Adrenal gland (tissue), 12 donors: ENCODE measurements around the gene PLCB1. TPM values are rescaled to one million over a fixed set of nuclear protein-coding genes. Genes with fewer than 3 reads are reported as not detected.

ENCODE experiments used
- DNase-seq, 7 donors: peaks; one replicate each; pipeline ENCODE4 v3.0.0-alpha.2; 2019 to 2020
- H3K27ac ChIP-seq, 5 donors: fragments of 200-600 bp; sonication (generic) in 4 of 5; 1 replicate in 3 of 5; 2 replicates in 2 of 5; pipeline versions ENCODE4 v1.5.1 to v1.8.0; 2016 to 2020; ENCODE audit warnings: mild to moderate bottlenecking in 1 of 5
- H3K27me3 ChIP-seq: fragments of 200-600 bp; 2 replicates; pipeline ENCODE4 v1.8.0; 2021
- H3K36me3 ChIP-seq, 2 donors: fragments of 200-600 bp; replicated peaks in 1 of 2; 1 replicate in 1 of 2; 2 replicates in 1 of 2; pipeline versions ENCODE4 v1.5.1 to v1.8.0; 2018 to 2022
- H3K4me1 ChIP-seq, 2 donors: fragments of 200-600 bp; replicated peaks in 1 of 2; 1 replicate in 1 of 2; 2 replicates in 1 of 2; pipeline versions ENCODE4 v1.5.1 to v1.8.0; 2018 to 2021
- H3K4me3 ChIP-seq, 4 donors: fragments of 200-600 bp; sonication (generic) in 3 of 4; one replicate each; pipeline ENCODE4 v1.5.1; 2016 to 2018
- H3K9me3 ChIP-seq, 3 donors: fragments of 200-600 bp; sonication (generic) in 1 of 3; replicated peaks in 1 of 3; 1 replicate in 2 of 3; 2 replicates in 1 of 3; pipeline versions ENCODE4 v1.5.1 to v1.8.0; 2016 to 2021
- CTCF ChIP-seq, 6 experiments: fragments of 450-650 bp in 4 of 6; fragments of 200-600 bp in 2 of 6; sonication (generic) in 1 of 6; IDR thresholded peaks; 1 replicate in 5 of 6; 2 replicates in 1 of 6; pipeline versions ENCODE4 v1.5.1 to v1.8.0; 2016 to 2021; ENCODE audit warnings: antibody characterized with exemption in 6 of 6, mild to moderate bottlenecking in 2 of 6, moderate library complexity in 1 of 6
- POLR2A ChIP-seq, 2 donors: fragments of 450-650 bp; IDR thresholded peaks; one replicate each; pipeline ENCODE4 v1.6.1; 2017; ENCODE audit warnings: antibody characterized with exemption in 2 of 2, mild to moderate bottlenecking in 2 of 2, moderate library complexity in 1 of 2
- WGBS, 4 donors: extraction: QIAGEN DNeasy Blood & Tissue Kit in 2 of 4; methylation state at CpG; one replicate each; pipeline versions ENCODE4 v1.1.5 to v1.1.7; 2013 to 2017; 5-methylcytosine and 5-hydroxymethylcytosine counted together
- intact Hi-C, 2 donors: fragments of 100-400 bp; cut with DNase I; formaldehyde crosslinking; loops; one replicate each; pipeline versions ENCODE4 v1.14.1 to v1.15.0; 2022 to 2023
- polyA plus RNA-seq, 3 donors: library from polyadenylated mRNA; stranded (reverse); fragments of 200-250 nt in 2 of 3; fragments of 350-450 nt in 1 of 3; fragmentation: Illumina TruSeq in 1 of 3; extraction: RNeasy Lipid Tissue Mini Kit (QIAGEN cat#74804) in 1 of 3; gene quantifications; one replicate each; pipeline ENCODE4 v1.2.3, GENCODE V29; 2013 to 2014
- total RNA-seq, 9 donors: library from RNA; depleted of rRNA in 4 of 9; stranded (reverse); fragments of >200 nt in 4 of 9; fragments of 120-200 nt in 1 of 9; fragmentation: NEBNext Ultra II Directional in 1 of 9; extraction: Animal tissue kit (Norgen Biotek cat#: 25700) in 1 of 9; gene quantifications; one replicate each; pipeline versions ENCODE4 v1.1.0 to v1.2.4, GENCODE V29; 2013 to 2023
- donor health status: healthy with polysubstance abuse.
- donor health status: Bipolar disorder and iron deficiency.
- donor health status: DM: yes; HTN: yes; CAD: no.
- donor health status: DM: no; HTN: no; CAD: no.
- donor health status: DM: no; HTN: no; CAD: no.
- donor health status: DM: yes; HTN: yes; CAD: no.

PLCB1 gene
- total and polyA plus RNA-seq, 12 donors, result 7.7 to 56.6 (median 27.9) TPM

GRCh38 chr20:8399947-8400346 lies 267.9 kb downstream of the PLCB1 start:
- no peak for DNase-seq
- intact Hi-C loops, result no loop called here
- Histone ChIP-seq H3K27me3 (no peaks in the 10 kb centered on the region), H3K27ac (no peak overlapping the region), H3K9me3 (no peaks in the 10 kb centered on the region), H3K4me3 (no peak overlapping the region), H3K4me1 (peaks cover 0 to 13% of the 10 kb centered on the region in 2 donors), H3K36me3 (no peaks in the 10 kb centered on the region)
- no peak for TF ChIP-seq POLR2A (IDR thresholded peaks at IDR 0.05)
- no peak for TF ChIP-seq CTCF (IDR thresholded peaks at IDR 0.05)

- no peak for DNase-seq
- no peak overlapping the region for H3K4me3 ChIP-seq
- H3K27me3 ChIP-seq, result no peaks in the 10 kb centered on the region
- TF ChIP-seq CTCF (IDR thresholded peaks at IDR 0.05) (no peak), POLR2A (IDR thresholded peaks at IDR 0.05) (no peak)
- H3K4me1 ChIP-seq, result peaks cover 0 to 13% of the 10 kb centered on the region in 2 donors
- WGBS, 4 donors, result 68 to 79% (median 74%) methylated on average over 3 of the region's 3 CpGs
- no peaks in the 10 kb centered on the region for H3K9me3 ChIP-seq
- intact Hi-C loops, result no loop called here
- no peak overlapping the region for H3K27ac ChIP-seq
- H3K36me3 ChIP-seq, result no peaks in the 10 kb centered on the region
These were observed 268.4 kb downstream of the PLCB1 start for GRCh38 chr20:8400486-8400885.

GRCh38 chr20:8401556-8401955 lies 269.5 kb downstream of the PLCB1 start:
- intact Hi-C loops, result no loop called here
- Histone ChIP-seq H3K36me3 (no peaks in the 10 kb centered on the region), H3K4me3 (no peak overlapping the region), H3K27me3 (no peaks in the 10 kb centered on the region), H3K4me1 (peaks cover 0 to 20% of the 10 kb centered on the region in 2 donors), H3K27ac (no peak overlapping the region), H3K9me3 (no peaks in the 10 kb centered on the region)
- TF ChIP-seq POLR2A (IDR thresholded peaks at IDR 0.05) (no peak), CTCF (IDR thresholded peaks at IDR 0.05) (no peak)
- no peak for DNase-seq

GRCh38 chr20:8402798-8403197 lies 270.7 kb downstream of the PLCB1 start:
- Histone ChIP-seq H3K4me3 (no peak overlapping the region), H3K27me3 (no peaks in the 10 kb centered on the region), H3K36me3 (no peaks in the 10 kb centered on the region), H3K4me1 (peaks cover 0 to 20% of the 10 kb centered on the region in 2 donors), H3K27ac (no peak overlapping the region), H3K9me3 (no peaks in the 10 kb centered on the region)
- intact Hi-C loops, result no loop called here
- no peak for DNase-seq
- 85 to 100% (median 88%) methylated on average over 1 of the region's 1 CpG for WGBS, 4 donors
- TF ChIP-seq CTCF (IDR thresholded peaks at IDR 0.05) (no peak), POLR2A (IDR thresholded peaks at IDR 0.05) (no peak)
